Lower leg skin (tissue), 3 donors: ENCODE measurements around the gene ITSN1.

Experiments
- POLR2A ChIP-seq, 2 donors: fragments of 450-650 bp; IDR thresholded peaks; one replicate each; pipeline ENCODE4 v1.6.1; 2016 to 2017; ENCODE audit warnings: antibody characterized with exemption in 2 of 2, mild to moderate bottlenecking in 1 of 2, moderate library complexity in 1 of 2
- TF ChIP-seq, protein P1 (sequence below), 3 donors: fragments of 450-650 bp; IDR thresholded peaks; one replicate each; pipeline ENCODE4 v1.5.1; 2016; ENCODE audit warnings: antibody characterized with exemption in 3 of 3, mild to moderate bottlenecking in 3 of 3, moderate library complexity in 2 of 3

DNA sequence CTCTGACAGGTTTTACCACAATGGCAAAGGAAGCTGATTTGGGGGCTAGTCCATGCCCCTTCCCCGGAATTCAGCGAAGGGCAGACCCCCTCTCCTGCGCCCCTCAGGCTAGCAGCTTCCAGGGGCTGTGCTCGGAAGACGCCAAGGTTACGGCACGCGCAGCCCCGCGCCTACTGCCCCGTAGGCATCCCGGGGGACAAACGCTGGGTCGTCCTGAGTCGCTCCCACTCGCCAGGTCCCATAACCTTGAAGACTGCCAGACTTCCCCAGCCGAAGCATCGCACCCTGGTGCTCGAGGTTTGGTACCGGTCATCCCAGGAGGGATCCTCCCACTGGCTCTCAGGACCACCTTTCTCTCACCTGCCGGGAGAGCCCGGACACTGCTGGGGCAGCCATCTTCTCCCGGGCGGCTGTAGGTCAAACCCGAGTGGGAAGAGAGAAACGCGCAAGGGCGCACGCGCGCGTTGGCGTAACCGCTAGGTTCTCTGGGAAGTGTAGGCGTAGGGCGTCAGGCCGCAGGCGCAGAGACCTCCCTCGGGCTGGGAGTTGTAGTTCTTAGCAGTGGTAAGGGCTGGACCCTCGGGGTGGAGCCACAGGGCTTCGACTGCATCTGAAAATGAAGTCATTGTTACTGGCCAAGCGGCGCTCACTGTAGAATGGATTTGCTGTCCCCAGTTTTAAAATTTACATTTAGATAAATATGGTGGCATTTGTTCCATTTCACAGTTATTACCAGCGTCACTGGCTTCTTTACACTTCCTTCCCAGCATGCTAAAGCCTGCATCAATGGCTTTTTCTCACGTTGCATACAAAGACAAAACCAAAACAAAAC is 273.3 kb downstream of the ITSN1 start, which contains the start of gene ATP5PO:
- TF ChIP-seq, protein P1, sequence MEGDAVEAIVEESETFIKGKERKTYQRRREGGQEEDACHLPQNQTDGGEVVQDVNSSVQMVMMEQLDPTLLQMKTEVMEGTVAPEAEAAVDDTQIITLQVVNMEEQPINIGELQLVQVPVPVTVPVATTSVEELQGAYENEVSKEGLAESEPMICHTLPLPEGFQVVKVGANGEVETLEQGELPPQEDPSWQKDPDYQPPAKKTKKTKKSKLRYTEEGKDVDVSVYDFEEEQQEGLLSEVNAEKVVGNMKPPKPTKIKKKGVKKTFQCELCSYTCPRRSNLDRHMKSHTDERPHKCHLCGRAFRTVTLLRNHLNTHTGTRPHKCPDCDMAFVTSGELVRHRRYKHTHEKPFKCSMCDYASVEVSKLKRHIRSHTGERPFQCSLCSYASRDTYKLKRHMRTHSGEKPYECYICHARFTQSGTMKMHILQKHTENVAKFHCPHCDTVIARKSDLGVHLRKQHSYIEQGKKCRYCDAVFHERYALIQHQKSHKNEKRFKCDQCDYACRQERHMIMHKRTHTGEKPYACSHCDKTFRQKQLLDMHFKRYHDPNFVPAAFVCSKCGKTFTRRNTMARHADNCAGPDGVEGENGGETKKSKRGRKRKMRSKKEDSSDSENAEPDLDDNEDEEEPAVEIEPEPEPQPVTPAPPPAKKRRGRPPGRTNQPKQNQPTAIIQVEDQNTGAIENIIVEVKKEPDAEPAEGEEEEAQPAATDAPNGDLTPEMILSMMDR (IDR thresholded peaks at IDR 0.05): no peak
- peak in 1 of 2 donors; percentile 41 for TF ChIP-seq POLR2A (IDR thresholded peaks at IDR 0.05)
